ENCODE measurements around the gene TCERG1L. TPM values are rescaled to one million over a fixed set of nuclear protein-coding genes. Genes with fewer than 3 reads are reported as not detected.

The TCERG1L gene
- total RNA-seq, 1 donor from 2014 or later: 2.7 TPM

DNA sequence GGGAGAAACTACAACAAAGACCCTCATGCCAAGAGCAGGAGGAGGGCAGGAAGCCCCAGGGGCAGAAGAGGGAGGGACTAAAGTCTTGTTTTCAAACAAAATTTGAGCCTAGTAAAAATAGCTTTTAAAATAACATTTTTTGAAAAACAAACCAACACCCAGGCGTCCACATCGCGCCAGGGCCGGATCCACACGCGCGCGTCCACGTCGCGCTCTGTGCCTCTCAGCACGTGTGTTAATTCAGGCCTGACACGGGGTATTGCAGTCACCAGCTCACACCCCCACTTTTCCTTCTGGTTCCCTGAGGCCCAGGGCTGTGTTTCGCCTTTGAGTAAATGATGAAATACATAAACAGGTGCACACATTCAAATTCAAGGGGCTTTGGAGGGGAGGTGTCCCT, 196.2 kb downstream of the TCERG1L start:
- Mint-ChIP-seq H3K36me3 (peaks cover 3% of the 10 kb centered on the region), H3K9me3 (no peaks in the 10 kb centered on the region), H3K27me3 (peaks cover 3% of the 10 kb centered on the region), H3K4me1 (ENCODE audit: unreplicated experiment) (peaks cover 18% of the 10 kb centered on the region), H3K27ac (no peak overlapping the region), H3K4me3 (no peak overlapping the region)
- TF ChIP-seq, protein P1, sequence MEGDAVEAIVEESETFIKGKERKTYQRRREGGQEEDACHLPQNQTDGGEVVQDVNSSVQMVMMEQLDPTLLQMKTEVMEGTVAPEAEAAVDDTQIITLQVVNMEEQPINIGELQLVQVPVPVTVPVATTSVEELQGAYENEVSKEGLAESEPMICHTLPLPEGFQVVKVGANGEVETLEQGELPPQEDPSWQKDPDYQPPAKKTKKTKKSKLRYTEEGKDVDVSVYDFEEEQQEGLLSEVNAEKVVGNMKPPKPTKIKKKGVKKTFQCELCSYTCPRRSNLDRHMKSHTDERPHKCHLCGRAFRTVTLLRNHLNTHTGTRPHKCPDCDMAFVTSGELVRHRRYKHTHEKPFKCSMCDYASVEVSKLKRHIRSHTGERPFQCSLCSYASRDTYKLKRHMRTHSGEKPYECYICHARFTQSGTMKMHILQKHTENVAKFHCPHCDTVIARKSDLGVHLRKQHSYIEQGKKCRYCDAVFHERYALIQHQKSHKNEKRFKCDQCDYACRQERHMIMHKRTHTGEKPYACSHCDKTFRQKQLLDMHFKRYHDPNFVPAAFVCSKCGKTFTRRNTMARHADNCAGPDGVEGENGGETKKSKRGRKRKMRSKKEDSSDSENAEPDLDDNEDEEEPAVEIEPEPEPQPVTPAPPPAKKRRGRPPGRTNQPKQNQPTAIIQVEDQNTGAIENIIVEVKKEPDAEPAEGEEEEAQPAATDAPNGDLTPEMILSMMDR (conservative IDR thresholded peaks at IDR 0.05): no peak
- DNase-seq (ENCODE audit: extremely low spot score, unreplicated experiment): no peak

DNA sequence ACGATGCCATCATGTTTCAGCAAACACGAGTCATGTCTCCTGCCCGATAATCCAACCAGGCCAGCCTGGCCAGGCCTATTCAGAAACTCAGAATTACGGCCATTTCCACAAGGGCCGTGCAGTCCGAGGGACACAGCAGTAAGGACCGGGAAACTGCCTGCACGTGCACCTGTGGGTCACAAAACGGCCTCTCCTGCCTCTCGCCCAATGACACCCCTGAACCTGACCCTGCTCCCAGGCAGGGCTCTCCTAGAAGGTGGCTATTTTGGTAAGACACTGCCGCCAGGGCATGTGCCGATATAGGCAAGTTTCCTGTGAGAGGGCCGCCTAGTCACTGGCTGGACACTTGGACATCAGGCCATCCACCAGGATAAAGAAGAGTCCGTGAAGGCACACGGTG, 196.7 kb downstream of the TCERG1L start:
- H3K4me3 Mint-ChIP-seq: no peak overlapping the region
- TF ChIP-seq, protein P1 (conservative IDR thresholded peaks at IDR 0.05): no peak
- DNase-seq (ENCODE audit: extremely low spot score, unreplicated experiment): no peak
- no peaks in the 10 kb centered on the region for H3K27me3 Mint-ChIP-seq
- H3K9me3 Mint-ChIP-seq: no peaks in the 10 kb centered on the region
- peaks cover 18% of the 10 kb centered on the region for H3K4me1 Mint-ChIP-seq (ENCODE audit: unreplicated experiment)
- peaks cover 3% of the 10 kb centered on the region for H3K36me3 Mint-ChIP-seq
- no peak overlapping the region for H3K27ac Mint-ChIP-seq

DNA sequence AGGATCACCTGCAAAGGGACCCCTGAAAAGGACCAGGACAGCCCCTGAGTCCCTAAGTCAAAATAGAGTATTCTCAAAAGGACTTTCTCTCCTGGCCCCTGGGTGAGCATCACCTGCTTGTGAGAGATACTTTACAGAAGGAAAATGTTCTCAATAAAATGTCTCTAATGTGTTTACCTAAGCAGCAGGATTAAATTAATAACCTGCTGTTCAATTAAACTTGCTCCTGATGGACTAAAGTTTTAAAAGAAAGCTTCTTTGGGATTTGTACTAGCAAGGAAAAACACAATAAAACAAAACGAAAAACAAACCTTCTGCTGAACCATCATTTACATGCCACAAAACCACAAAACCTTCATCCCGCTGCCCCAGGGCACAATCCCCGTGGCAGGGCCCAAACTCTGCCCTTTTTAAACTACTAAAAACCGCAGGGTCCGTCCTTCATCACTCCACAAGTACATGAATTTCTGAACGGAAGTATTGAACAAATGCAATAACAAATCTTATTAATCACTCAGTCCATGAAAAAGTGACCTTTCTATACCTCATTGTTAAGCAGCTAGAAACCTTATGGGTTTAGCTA, 197.7 kb downstream of the TCERG1L start:
- Mint-ChIP-seq H3K27me3 (no peaks in the 10 kb centered on the region), H3K9me3 (no peaks in the 10 kb centered on the region), H3K4me1 (ENCODE audit: unreplicated experiment) (peaks cover 18% of the 10 kb centered on the region), H3K27ac (peak overlapping the region; percentile 11), H3K4me3 (no peak overlapping the region), H3K36me3 (peaks cover 3% of the 10 kb centered on the region)
- DNase-seq (ENCODE audit: extremely low spot score, unreplicated experiment): no peak
- TF ChIP-seq, protein P1 (conservative IDR thresholded peaks at IDR 0.05): no peak

DNA sequence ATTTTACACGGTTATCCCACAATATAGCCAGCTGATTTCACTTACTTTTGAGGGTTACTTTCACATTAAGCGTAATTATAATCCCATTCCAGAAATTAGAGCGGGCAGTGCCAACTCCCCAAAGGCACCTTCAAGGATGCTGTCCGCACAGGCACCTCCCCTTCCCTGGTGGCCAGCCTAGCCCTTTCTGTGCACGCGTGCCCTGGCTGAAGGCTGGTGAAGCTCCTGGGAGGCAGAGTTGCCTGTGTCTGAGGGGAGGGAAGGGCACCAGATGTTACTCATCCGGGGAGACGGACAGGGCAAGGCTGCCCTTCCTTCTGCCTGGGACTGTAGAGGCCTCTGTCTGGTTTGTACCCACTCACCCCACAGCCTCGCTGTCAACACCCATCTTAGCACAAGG, 198.4 kb downstream of the TCERG1L start:
- peaks cover 3% of the 10 kb centered on the region for H3K36me3 Mint-ChIP-seq
- peaks cover 18% of the 10 kb centered on the region for H3K4me1 Mint-ChIP-seq (ENCODE audit: unreplicated experiment)
- DNase-seq (ENCODE audit: extremely low spot score, unreplicated experiment): no peak
- no peak overlapping the region for H3K27ac Mint-ChIP-seq
- H3K9me3 Mint-ChIP-seq: no peaks in the 10 kb centered on the region
- no peak overlapping the region for H3K4me3 Mint-ChIP-seq
- TF ChIP-seq, protein P1 (conservative IDR thresholded peaks at IDR 0.05): no peak
- no peaks in the 10 kb centered on the region for H3K27me3 Mint-ChIP-seq

DNA sequence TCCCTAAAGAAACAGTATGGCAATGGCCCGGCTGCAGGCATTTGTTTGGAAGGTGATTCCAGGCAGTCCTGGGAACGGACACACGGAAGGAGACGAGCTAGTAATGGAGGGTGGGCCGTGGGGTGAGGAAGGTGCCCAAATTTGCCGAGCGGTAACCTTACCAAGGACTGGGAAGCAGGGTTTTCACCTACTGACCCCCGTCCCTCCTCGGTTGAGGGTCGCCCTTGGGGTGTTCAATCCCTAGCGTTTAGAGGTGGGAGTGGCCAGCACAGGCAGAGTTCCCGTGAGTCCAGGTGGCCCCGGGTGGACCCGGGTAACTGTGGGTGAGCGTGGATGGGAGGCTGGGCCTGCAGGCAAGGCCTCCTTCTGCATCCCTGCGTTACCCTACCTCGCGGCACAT, 198.8 kb downstream of the TCERG1L start:
- TF ChIP-seq, protein P1 (conservative IDR thresholded peaks at IDR 0.05): no peak

More for the DNA sequence above, 198.8 kb downstream of the TCERG1L start:
- Mint-ChIP-seq H3K4me1 (ENCODE audit: unreplicated experiment) (peaks cover 18% of the 10 kb centered on the region), H3K27ac (no peak overlapping the region), H3K9me3 (no peaks in the 10 kb centered on the region), H3K4me3 (no peak overlapping the region), H3K27me3 (no peaks in the 10 kb centered on the region), H3K36me3 (peaks cover 6% of the 10 kb centered on the region)
- DNase-seq (ENCODE audit: extremely low spot score, unreplicated experiment): no peak

Measured in type B pancreatic cell (in vitro differentiated cells).